GM23338 (cell line): Measurements from ENCODE around the gene PDRG1. TPM values are rescaled to one million over a fixed set of nuclear protein-coding genes. Genes with fewer than 3 reads are reported as not detected.

Experiments
- ATAC-seq: fragments of 200-7000 bp; cut with Tn5 transposase; 3 replicates; pipeline ENCODE4 v1.9.1; 2020
- DNase-seq: peaks from one replicate; pipeline ENCODE4 v3.0.0-alpha.2; 2015; ENCODE audit warnings: low spot score
- H2AFZ ChIP-seq: fragments of 200-600 bp; sonication (generic); 2 replicates; pipeline ENCODE4 v1.8.0; 2016; ENCODE audit warnings: antibody characterized with exemption, mild to moderate bottlenecking, moderate library complexity
- H3F3A ChIP-seq: fragments of 200-600 bp; sonication (generic); replicated peaks from 2 replicates; pipeline ENCODE4 v1.8.0; 2017; ENCODE audit warnings: antibody characterized with exemption, mixed run types, low read depth
- H3K27ac ChIP-seq: fragments of 200-600 bp; sonication (generic); 2 replicates; pipeline ENCODE4 v1.6.1; 2016; ENCODE audit warnings: low read depth
- H3K27me3 ChIP-seq: fragments of 200-600 bp; sonication (generic); 2 replicates; pipeline ENCODE4 v1.8.0; 2016; ENCODE audit warnings: mild to moderate bottlenecking, mixed run types, moderate library complexity; ENCODE audit not compliant: insufficient read depth
- H3K36me3 ChIP-seq: fragments of 200-600 bp; sonication (generic); 2 replicates; pipeline ENCODE4 v1.8.0; 2016; ENCODE audit warnings: mild to moderate bottlenecking; ENCODE audit not compliant: insufficient read depth
- H3K4me1 ChIP-seq: fragments of 200-600 bp; sonication (generic); 2 replicates; pipeline ENCODE4 v1.8.0; 2016; ENCODE audit warnings: mild to moderate bottlenecking, moderate library complexity; ENCODE audit not compliant: insufficient read depth
- H3K4me2 ChIP-seq: fragments of 200-600 bp; sonication (generic); 2 replicates; pipeline ENCODE4 v1.7.1; 2017; ENCODE audit warnings: mixed run types
- H3K4me3 ChIP-seq: fragments of 200-600 bp; sonication (generic); 2 replicates; pipeline ENCODE4 v1.6.1; 2016; ENCODE audit warnings: mixed run types
- H3K79me2 ChIP-seq: fragments of 200-600 bp; sonication (generic); replicated peaks from 2 replicates; pipeline ENCODE4 v1.8.0; 2017; ENCODE audit warnings: mild to moderate bottlenecking; ENCODE audit not compliant: insufficient read depth
- H3K9me2 ChIP-seq: fragments of 200-600 bp; sonication (generic); 2 replicates; pipeline ENCODE4 v1.8.0; 2017; ENCODE audit not compliant: insufficient read depth
- H4K20me1 ChIP-seq: fragments of 200-600 bp; sonication (generic); replicated peaks from 2 replicates; pipeline ENCODE4 v1.8.0; 2017; ENCODE audit warnings: mild to moderate bottlenecking; ENCODE audit not compliant: insufficient read depth
- H3K27ac Mint-ChIP-seq: 2 replicates; pipeline ENCODE4 v1.8.0; 2020; ENCODE audit warnings: inconsistent platforms, mild to moderate bottlenecking, moderate library complexity, mixed read lengths
- H3K27me3 Mint-ChIP-seq: 3 replicates; pipeline ENCODE4 v1.8.0; 2022; ENCODE audit warnings: low read depth, mild to moderate bottlenecking, moderate library complexity, mixed read lengths, inconsistent platforms; ENCODE audit not compliant: insufficient read depth, poor library complexity
- H3K36me3 Mint-ChIP-seq: 3 replicates; pipeline ENCODE4 v1.8.0; 2021; ENCODE audit warnings: low read depth, mild to moderate bottlenecking, inconsistent platforms, moderate library complexity, mixed read lengths
- H3K4me1 Mint-ChIP-seq: 3 replicates; pipeline ENCODE4 v1.8.0; 2020; ENCODE audit warnings: mild to moderate bottlenecking, inconsistent platforms, mixed read lengths
- H3K4me3 Mint-ChIP-seq: 3 replicates; pipeline ENCODE4 v1.8.0; 2021; ENCODE audit warnings: moderate library complexity, mild to moderate bottlenecking, inconsistent platforms, mixed read lengths
- H3K9me3 Mint-ChIP-seq: 3 replicates; pipeline ENCODE4 v1.8.0; 2020; ENCODE audit warnings: moderate library complexity, mild to moderate bottlenecking, inconsistent platforms, mixed read lengths
- CREB1 ChIP-seq: fragments of 250-450 bp; sonication (Bioruptor Pico); IDR thresholded peaks from 2 replicates; pipeline ENCODE4 v1.5.0; 2020; ENCODE audit warnings: low read depth, mild to moderate bottlenecking, moderate library complexity
- EZH2 ChIP-seq: fragments of 200-600 bp; sonication (generic); IDR thresholded peaks from one replicate; pipeline ENCODE4 v1.8.0; 2017; ENCODE audit warnings: antibody characterized with exemption, mild to moderate bottlenecking, low read depth; ENCODE audit not compliant: unreplicated experiment
- EZH2phosphoT487 ChIP-seq: fragments of 200-600 bp; sonication (generic); IDR thresholded peaks from one replicate; pipeline ENCODE4 v1.8.1; 2018; ENCODE audit warnings: antibody characterized with exemption; ENCODE audit not compliant: unreplicated experiment
- JUNB ChIP-seq: IDR thresholded peaks from one replicate; pipeline ENCODE4 v1.6.1; 2016; ENCODE audit warnings: antibody characterized with exemption; ENCODE audit not compliant: unreplicated experiment
- NANOG ChIP-seq: IDR thresholded peaks from 2 replicates; pipeline ENCODE4 v1.6.1; 2016; ENCODE audit warnings: antibody characterized with exemption, borderline replicate concordance
- POLR2AphosphoS5 ChIP-seq: IDR thresholded peaks from 2 replicates; pipeline ENCODE4 v1.6.1; 2016; ENCODE audit warnings: antibody characterized with exemption, low read depth
- STAT1 ChIP-seq: IDR thresholded peaks from one replicate; pipeline ENCODE4 v1.6.1; 2016; ENCODE audit warnings: antibody characterized with exemption; ENCODE audit not compliant: unreplicated experiment
- ZNF114 ChIP-seq: fragments of 250-450 bp; sonication (Bioruptor Pico); IDR thresholded peaks from 2 replicates; pipeline ENCODE4 v1.5.0; 2020; ENCODE audit warnings: mild to moderate bottlenecking, moderate library complexity
- ZNF331 ChIP-seq: fragments of 250-450 bp; sonication (Bioruptor Pico); IDR thresholded peaks from 2 replicates; pipeline ENCODE4 v1.5.0; 2020; ENCODE audit warnings: low read depth, mild to moderate bottlenecking, moderate library complexity
- polyA plus RNA-seq: library from polyadenylated mRNA; unstranded; fragments of >200 nt; fragmentation: Nextera tagmentation; extraction: Ambion mirVana; gene quantifications from 2 replicates; pipeline ENCODE4 v1.2.1, GENCODE V29; 2016
- total RNA-seq: library from RNA; depleted of rRNA; stranded (reverse); fragments of >200 nt; shearing (Covaris generic); gene quantifications from 2 replicates; pipeline ENCODE4 v1.2.3, GENCODE V29; 2014
- TF ChIP-seq, protein P1 (sequence below), 2 experiments: fragments of 200-600 bp in 1 of 2; sonication (generic) in 1 of 2; conservative IDR thresholded peaks; 2 replicates each; pipeline versions ENCODE4 v1.5.1 to v1.6.1; 2016 to 2017; ENCODE audit warnings: antibody characterized with exemption in 2 of 2, low read depth in 2 of 2, mild to moderate bottlenecking in 2 of 2, moderate library complexity in 1 of 2
- TF ChIP-seq, protein P2 (sequence below): fragments of 250-450 bp; sonication (Bioruptor Pico); IDR thresholded peaks from 2 replicates; pipeline ENCODE4 v1.5.0; 2020; ENCODE audit warnings: mild to moderate bottlenecking, moderate library complexity
- TF ChIP-seq, protein P3 (sequence below): IDR thresholded peaks from 2 replicates; pipeline ENCODE4 v1.6.1; 2016; ENCODE audit warnings: antibody characterized with exemption
- TF ChIP-seq, protein P4 (sequence below): IDR thresholded peaks from one replicate; pipeline ENCODE4 v1.6.1; 2018; ENCODE audit warnings: antibody characterized with exemption; ENCODE audit not compliant: unreplicated experiment

PDRG1 gene
- total and polyA plus RNA-seq, 2 experiments from 2014 or later = 10.5 to 27.8 TPM

DNA sequence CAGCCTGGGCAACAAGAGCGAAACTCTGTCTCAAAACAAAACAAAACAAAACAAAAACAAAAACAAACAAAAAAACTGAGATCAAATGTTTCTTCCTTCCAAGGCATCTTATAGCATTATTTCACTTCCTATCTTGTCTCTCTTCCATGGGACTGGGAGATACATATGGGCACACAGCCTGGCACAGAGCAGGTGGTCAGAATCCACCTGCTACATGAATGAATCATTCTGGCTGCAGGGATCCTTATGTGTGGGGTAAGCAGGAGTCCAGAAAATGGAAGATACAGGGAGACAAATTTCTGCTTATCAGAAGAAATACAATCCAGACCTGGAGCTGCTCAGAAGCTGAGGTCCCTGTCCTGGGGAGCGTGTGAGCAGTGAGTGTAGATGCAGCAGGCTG, 40.2 kb upstream of the PDRG1 start:
- H3K27me3 ChIP-seq = peaks cover 34% of the 10 kb centered on the region
- H3K9me3 Mint-ChIP-seq = peaks cover 13% of the 10 kb centered on the region
- H3F3A ChIP-seq = 0 out of 2 replicates have a peak, but pooled peaks cover 12% of the 10 kb centered on the region
- no peak overlapping the region for H2AFZ ChIP-seq
- H3K4me3 ChIP-seq = no peak overlapping the region
- peaks cover 32% of the 10 kb centered on the region for H3K27me3 Mint-ChIP-seq
- ATAC-seq (no peak), DNase-seq (no peak)
- H3K27ac Mint-ChIP-seq = no peak overlapping the region
- peaks cover 5% of the 10 kb centered on the region; the same call in 2 of the 3 replicates for H3K4me1 Mint-ChIP-seq
- H4K20me1 ChIP-seq = peaks cover 6% of the 10 kb centered on the region; the same call in 1 of the 2 replicates
- H3K36me3 Mint-ChIP-seq = peaks cover 5% of the 10 kb centered on the region; the same call in 1 of the 3 replicates
- TF ChIP-seq, protein P1, sequence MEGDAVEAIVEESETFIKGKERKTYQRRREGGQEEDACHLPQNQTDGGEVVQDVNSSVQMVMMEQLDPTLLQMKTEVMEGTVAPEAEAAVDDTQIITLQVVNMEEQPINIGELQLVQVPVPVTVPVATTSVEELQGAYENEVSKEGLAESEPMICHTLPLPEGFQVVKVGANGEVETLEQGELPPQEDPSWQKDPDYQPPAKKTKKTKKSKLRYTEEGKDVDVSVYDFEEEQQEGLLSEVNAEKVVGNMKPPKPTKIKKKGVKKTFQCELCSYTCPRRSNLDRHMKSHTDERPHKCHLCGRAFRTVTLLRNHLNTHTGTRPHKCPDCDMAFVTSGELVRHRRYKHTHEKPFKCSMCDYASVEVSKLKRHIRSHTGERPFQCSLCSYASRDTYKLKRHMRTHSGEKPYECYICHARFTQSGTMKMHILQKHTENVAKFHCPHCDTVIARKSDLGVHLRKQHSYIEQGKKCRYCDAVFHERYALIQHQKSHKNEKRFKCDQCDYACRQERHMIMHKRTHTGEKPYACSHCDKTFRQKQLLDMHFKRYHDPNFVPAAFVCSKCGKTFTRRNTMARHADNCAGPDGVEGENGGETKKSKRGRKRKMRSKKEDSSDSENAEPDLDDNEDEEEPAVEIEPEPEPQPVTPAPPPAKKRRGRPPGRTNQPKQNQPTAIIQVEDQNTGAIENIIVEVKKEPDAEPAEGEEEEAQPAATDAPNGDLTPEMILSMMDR (conservative IDR thresholded peaks at IDR 0.05; ENCODE audit: low read depth in 2 of 2) = no peak
- no peak for TF ChIP-seq STAT1
- TF ChIP-seq, protein P2, sequence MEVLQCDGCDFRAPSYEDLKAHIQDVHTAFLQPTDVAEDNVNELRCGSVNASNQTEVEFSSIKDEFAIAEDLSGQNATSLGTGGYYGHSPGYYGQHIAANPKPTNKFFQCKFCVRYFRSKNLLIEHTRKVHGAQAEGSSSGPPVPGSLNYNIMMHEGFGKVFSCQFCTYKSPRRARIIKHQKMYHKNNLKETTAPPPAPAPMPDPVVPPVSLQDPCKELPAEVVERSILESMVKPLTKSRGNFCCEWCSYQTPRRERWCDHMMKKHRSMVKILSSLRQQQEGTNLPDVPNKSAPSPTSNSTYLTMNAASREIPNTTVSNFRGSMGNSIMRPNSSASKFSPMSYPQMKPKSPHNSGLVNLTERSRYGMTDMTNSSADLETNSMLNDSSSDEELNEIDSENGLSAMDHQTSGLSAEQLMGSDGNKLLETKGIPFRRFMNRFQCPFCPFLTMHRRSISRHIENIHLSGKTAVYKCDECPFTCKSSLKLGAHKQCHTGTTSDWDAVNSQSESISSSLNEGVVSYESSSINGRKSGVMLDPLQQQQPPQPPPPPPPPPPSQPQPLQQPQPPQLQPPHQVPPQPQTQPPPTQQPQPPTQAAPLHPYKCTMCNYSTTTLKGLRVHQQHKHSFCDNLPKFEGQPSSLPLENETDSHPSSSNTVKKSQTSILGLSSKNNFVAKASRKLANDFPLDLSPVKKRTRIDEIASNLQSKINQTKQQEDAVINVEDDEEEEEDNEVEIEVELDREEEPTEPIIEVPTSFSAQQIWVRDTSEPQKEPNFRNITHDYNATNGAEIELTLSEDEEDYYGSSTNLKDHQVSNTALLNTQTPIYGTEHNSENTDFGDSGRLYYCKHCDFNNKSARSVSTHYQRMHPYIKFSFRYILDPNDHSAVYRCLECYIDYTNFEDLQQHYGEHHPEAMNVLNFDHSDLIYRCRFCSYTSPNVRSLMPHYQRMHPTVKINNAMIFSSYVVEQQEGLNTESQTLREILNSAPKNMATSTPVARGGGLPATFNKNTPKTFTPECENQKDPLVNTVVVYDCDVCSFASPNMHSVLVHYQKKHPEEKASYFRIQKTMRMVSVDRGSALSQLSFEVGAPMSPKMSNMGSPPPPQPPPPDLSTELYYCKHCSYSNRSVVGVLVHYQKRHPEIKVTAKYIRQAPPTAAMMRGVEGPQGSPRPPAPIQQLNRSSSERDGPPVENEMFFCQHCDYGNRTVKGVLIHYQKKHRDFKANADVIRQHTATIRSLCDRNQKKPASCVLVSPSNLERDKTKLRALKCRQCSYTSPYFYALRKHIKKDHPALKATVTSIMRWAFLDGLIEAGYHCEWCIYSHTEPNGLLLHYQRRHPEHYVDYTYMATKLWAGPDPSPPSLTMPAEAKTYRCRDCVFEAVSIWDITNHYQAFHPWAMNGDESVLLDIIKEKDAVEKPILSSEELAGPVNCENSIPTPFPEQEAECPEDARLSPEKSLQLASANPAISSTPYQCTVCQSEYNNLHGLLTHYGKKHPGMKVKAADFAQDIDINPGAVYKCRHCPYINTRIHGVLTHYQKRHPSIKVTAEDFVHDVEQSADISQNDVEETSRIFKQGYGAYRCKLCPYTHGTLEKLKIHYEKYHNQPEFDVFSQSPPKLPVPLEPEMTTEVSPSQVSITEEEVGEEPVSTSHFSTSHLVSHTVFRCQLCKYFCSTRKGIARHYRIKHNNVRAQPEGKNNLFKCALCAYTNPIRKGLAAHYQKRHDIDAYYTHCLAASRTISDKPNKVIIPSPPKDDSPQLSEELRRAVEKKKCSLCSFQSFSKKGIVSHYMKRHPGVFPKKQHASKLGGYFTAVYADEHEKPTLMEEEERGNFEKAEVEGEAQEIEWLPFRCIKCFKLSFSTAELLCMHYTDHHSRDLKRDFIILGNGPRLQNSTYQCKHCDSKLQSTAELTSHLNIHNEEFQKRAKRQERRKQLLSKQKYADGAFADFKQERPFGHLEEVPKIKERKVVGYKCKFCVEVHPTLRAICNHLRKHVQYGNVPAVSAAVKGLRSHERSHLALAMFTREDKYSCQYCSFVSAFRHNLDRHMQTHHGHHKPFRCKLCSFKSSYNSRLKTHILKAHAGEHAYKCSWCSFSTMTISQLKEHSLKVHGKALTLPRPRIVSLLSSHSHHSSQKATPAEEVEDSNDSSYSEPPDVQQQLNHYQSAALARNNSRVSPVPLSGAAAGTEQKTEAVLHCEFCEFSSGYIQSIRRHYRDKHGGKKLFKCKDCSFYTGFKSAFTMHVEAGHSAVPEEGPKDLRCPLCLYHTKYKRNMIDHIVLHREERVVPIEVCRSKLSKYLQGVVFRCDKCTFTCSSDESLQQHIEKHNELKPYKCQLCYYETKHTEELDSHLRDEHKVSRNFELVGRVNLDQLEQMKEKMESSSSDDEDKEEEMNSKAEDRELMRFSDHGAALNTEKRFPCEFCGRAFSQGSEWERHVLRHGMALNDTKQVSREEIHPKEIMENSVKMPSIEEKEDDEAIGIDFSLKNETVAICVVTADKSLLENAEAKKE = no peak
- TF ChIP-seq NANOG = no peak
- TF ChIP-seq CREB1 = no peak
- TF ChIP-seq, protein P3, sequence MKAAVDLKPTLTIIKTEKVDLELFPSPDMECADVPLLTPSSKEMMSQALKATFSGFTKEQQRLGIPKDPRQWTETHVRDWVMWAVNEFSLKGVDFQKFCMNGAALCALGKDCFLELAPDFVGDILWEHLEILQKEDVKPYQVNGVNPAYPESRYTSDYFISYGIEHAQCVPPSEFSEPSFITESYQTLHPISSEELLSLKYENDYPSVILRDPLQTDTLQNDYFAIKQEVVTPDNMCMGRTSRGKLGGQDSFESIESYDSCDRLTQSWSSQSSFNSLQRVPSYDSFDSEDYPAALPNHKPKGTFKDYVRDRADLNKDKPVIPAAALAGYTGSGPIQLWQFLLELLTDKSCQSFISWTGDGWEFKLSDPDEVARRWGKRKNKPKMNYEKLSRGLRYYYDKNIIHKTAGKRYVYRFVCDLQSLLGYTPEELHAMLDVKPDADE = no peak
- TF ChIP-seq JUNB = no peak
- no peak for TF ChIP-seq ZNF114 (CRISPR knock-in tag)
- no peak for TF ChIP-seq ZNF331 (CRISPR knock-in tag)
- no peak for TF ChIP-seq POLR2AphosphoS5
- TF ChIP-seq, protein P4, sequence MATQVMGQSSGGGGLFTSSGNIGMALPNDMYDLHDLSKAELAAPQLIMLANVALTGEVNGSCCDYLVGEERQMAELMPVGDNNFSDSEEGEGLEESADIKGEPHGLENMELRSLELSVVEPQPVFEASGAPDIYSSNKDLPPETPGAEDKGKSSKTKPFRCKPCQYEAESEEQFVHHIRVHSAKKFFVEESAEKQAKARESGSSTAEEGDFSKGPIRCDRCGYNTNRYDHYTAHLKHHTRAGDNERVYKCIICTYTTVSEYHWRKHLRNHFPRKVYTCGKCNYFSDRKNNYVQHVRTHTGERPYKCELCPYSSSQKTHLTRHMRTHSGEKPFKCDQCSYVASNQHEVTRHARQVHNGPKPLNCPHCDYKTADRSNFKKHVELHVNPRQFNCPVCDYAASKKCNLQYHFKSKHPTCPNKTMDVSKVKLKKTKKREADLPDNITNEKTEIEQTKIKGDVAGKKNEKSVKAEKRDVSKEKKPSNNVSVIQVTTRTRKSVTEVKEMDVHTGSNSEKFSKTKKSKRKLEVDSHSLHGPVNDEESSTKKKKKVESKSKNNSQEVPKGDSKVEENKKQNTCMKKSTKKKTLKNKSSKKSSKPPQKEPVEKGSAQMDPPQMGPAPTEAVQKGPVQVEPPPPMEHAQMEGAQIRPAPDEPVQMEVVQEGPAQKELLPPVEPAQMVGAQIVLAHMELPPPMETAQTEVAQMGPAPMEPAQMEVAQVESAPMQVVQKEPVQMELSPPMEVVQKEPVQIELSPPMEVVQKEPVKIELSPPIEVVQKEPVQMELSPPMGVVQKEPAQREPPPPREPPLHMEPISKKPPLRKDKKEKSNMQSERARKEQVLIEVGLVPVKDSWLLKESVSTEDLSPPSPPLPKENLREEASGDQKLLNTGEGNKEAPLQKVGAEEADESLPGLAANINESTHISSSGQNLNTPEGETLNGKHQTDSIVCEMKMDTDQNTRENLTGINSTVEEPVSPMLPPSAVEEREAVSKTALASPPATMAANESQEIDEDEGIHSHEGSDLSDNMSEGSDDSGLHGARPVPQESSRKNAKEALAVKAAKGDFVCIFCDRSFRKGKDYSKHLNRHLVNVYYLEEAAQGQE = no peak
- TF ChIP-seq EZH2phosphoT487 = no peak
- TF ChIP-seq EZH2 = no peak
- H3K27ac ChIP-seq = no peak overlapping the region
- H3K36me3 ChIP-seq = no peaks in the 10 kb centered on the region
- H3K9me2 ChIP-seq = no peaks in the 10 kb centered on the region
- peaks cover 7% of the 10 kb centered on the region; the same call in 1 of the 2 replicates for H3K4me1 ChIP-seq
- H3K79me2 ChIP-seq = no peaks in the 10 kb centered on the region
- H3K4me3 Mint-ChIP-seq = no peak overlapping the region
- H3K4me2 ChIP-seq = no peak overlapping the region
